ENCODE measurements around the gene SPRY4. TPM values are rescaled to one million over a fixed set of nuclear protein-coding genes. Genes with fewer than 3 reads are reported as not detected.
"Not testable (repeated sequence)": the region's sequence is repeated elsewhere in the genome, so short reads cannot be mapped to it uniquely, and the experiment has no call there.

Gene SPRY4
- total RNA-seq, 2 donors from 2014 or later = 1.1 to 1.4 TPM

DNA sequence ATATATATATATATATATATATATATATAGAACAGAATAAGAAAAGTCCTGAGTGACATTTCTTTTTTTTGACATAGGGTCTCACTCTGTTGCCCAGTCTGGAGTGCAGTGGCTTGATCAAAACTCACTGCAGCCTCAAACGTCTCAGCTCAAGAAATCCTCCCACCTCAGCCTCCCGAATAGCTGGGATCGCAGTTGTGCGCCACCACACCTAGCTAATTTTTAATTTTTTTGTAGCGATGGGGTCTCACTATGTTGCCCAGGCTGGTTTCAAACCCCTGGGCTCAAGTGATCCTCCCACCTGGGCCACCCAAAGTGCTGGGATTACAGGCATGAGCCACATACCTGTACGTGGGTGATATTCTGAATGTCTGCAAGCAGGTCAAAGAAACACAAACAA lies 48.3 kb downstream of the SPRY4 start:
- no peaks in the 10 kb centered on the region for H3K4me1 Mint-ChIP-seq (ENCODE audit: low read depth)
- no peaks in the 10 kb centered on the region for H3K9me3 Mint-ChIP-seq
- no peak overlapping the region for H3K4me3 Mint-ChIP-seq
- H3K36me3 Mint-ChIP-seq (ENCODE audit: insufficient read depth in 2 of 2) = no peaks in the 10 kb centered on the region
- peak in 1 of 2 donors; percentile 24 for ATAC-seq (replicated peaks in 1 of 2)
- H3K27me3 Mint-ChIP-seq (ENCODE audit: low read depth) = peaks cover 6% of the 10 kb centered on the region
- DNase-seq = no peak
- H3K27ac Mint-ChIP-seq = no peak overlapping the region

GRCh38 chr5:142275496-142275895 lies 49.3 kb downstream of the SPRY4 start:
- H3K4me1 Mint-ChIP-seq (ENCODE audit: low read depth) = no peaks in the 10 kb centered on the region
- H3K4me3 Mint-ChIP-seq = no peak overlapping the region
- DNase-seq = no peak
- no peak for ATAC-seq (replicated peaks in 1 of 2)
- H3K27me3 Mint-ChIP-seq (ENCODE audit: low read depth) = peaks cover 6% of the 10 kb centered on the region
- no peaks in the 10 kb centered on the region for H3K36me3 Mint-ChIP-seq (ENCODE audit: insufficient read depth in 2 of 2)
- no peaks in the 10 kb centered on the region for H3K9me3 Mint-ChIP-seq
- no peak overlapping the region for H3K27ac Mint-ChIP-seq

DNA sequence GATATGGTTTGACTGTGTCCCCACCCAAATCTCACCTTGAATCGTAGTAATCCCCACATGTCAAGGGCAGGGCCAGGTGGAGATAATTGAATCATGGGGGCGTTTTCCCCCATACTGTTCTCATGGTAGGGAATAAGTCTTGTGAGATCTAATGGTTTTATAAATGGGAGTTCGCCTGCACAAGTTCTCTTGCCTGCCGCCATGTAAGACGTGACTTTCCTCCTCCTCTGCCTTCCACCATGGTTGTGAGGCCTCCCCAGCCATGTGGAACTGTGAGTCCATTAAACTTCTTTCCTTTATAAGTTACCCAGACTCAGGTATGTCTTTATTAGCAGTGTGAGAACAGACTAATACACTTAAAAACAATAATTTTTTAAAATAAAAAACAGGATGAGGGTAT lies 52.2 kb downstream of the SPRY4 start:
- H3K36me3 Mint-ChIP-seq (ENCODE audit: insufficient read depth in 2 of 2); ATAC-seq (replicated peaks in 1 of 2); H3K4me1 Mint-ChIP-seq (ENCODE audit: low read depth); H3K9me3 Mint-ChIP-seq; H3K27me3 Mint-ChIP-seq (ENCODE audit: low read depth); H3K27ac Mint-ChIP-seq; H3K4me3 Mint-ChIP-seq; DNase-seq: not testable (repeated sequence)

GRCh38 chr5:142264084-142264483 lies 60.7 kb downstream of the SPRY4 start:
- H3K9me3 Mint-ChIP-seq; H3K36me3 Mint-ChIP-seq (ENCODE audit: insufficient read depth in 2 of 2); H3K27me3 Mint-ChIP-seq (ENCODE audit: low read depth); DNase-seq; ATAC-seq (replicated peaks in 1 of 2); H3K27ac Mint-ChIP-seq; H3K4me1 Mint-ChIP-seq (ENCODE audit: low read depth); H3K4me3 Mint-ChIP-seq: not testable (repeated sequence)

- no peak overlapping the region for H3K4me3 Mint-ChIP-seq
Measured at GRCh38 chr5:142263346-142263745, 61.5 kb downstream of the SPRY4 start.

DNA sequence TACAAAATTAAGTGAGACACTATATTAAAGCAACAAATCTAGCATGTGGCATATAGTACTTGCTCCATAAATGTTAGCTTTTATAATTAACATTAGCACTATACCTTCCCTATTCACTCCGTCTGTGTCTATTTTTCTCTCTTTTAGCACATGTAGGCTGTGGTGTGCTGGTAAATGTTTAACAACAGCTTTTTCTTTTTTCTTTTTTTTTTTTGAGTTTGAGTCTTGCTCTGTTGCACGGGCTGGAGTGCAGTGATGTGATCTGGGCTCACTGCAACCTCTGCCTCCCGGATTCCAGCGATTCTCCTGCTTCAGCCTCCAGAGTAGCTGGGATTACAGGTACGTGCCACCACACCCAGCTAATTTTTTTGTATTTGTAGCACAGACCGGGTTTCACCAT lies 62.1 kb downstream of the SPRY4 start:
- Mint-ChIP-seq H3K27me3 (ENCODE audit: low read depth) (no peaks in the 10 kb centered on the region), H3K4me3 (no peak overlapping the region), H3K27ac (no peak overlapping the region), H3K36me3 (ENCODE audit: insufficient read depth in 2 of 2) (no peaks in the 10 kb centered on the region), H3K9me3 (peaks cover 0 to 3% of the 10 kb centered on the region in 2 donors), H3K4me1 (ENCODE audit: low read depth) (no peaks in the 10 kb centered on the region)
- no peak for DNase-seq
- no peak for ATAC-seq (replicated peaks in 1 of 2)

More at GRCh38 chr5:142263346-142263745, 61.5 kb downstream of the SPRY4 start:
- Mint-ChIP-seq H3K9me3 (peaks cover 0 to 3% of the 10 kb centered on the region in 2 donors), H3K27ac (no peak overlapping the region), H3K36me3 (ENCODE audit: insufficient read depth in 2 of 2) (no peaks in the 10 kb centered on the region), H3K4me1 (ENCODE audit: low read depth) (no peaks in the 10 kb centered on the region), H3K27me3 (ENCODE audit: low read depth) (no peaks in the 10 kb centered on the region)
- no peak for DNase-seq
- ATAC-seq (replicated peaks in 1 of 2) = no peak

Other genes starting within 250 kb of the SPRY4 start
- gene NDFIP1, start 216.2 kb downstream of the SPRY4 start, total RNA-seq = 10 to 100 TPM; 63.1 to 73.1 TPM